Transverse colon (tissue), 4 donors: ENCODE measurements around the gene GAPVD1. TPM values are rescaled to one million over a fixed set of nuclear protein-coding genes. Genes with fewer than 3 reads are reported as not detected.

Experiments
- DNase-seq: peaks from one replicate; pipeline ENCODE4 v3.0.0-alpha.2; 2019
- H3K27ac ChIP-seq, 4 donors: fragments of 200-600 bp; sonication (generic); 2 replicates each; pipeline ENCODE4 v1.5.1; 2016 to 2018; ENCODE audit warnings: inconsistent platforms in 4 of 4
- H3K27me3 ChIP-seq: fragments of 200-600 bp; sonication (generic); 2 replicates; pipeline ENCODE4 v1.5.1; 2017; ENCODE audit warnings: inconsistent platforms
- H3K36me3 ChIP-seq, 4 donors: fragments of 200-600 bp; sonication (generic); 2 replicates each; pipeline ENCODE4 v1.5.1; 2017 to 2019; ENCODE audit warnings: inconsistent platforms in 4 of 4
- H3K4me1 ChIP-seq, 4 donors: fragments of 200-600 bp; sonication (generic); 2 replicates each; pipeline ENCODE4 v1.5.1; 2017 to 2020; ENCODE audit warnings: inconsistent platforms in 4 of 4
- H3K4me3 ChIP-seq, 4 donors: fragments of 200-600 bp; sonication (generic); 1 replicate in 1 of 4; 2 replicates in 3 of 4; pipeline versions ENCODE4 v1.5.1 to v1.6.1; 2017 to 2019; ENCODE audit warnings: inconsistent platforms in 4 of 4
- H3K9me3 ChIP-seq, 2 donors: fragments of 200-600 bp; sonication (generic); 2 replicates each; pipeline ENCODE4 v1.5.1; 2017 to 2019; ENCODE audit warnings: inconsistent platforms in 2 of 2
- CTCF ChIP-seq, 5 experiments: fragments of 200-600 bp in 3 of 5; fragments of 450-650 bp in 2 of 5; sonication (generic) in 3 of 5; IDR thresholded peaks; 1 replicate in 2 of 5; 2 replicates in 3 of 5; pipeline ENCODE4 v1.5.1; 2016 to 2017; ENCODE audit warnings: antibody characterized with exemption in 5 of 5, inconsistent platforms in 3 of 5, mild to moderate bottlenecking in 2 of 5, moderate library complexity in 1 of 5
- EP300 ChIP-seq: sonication (generic); formaldehyde crosslinking; IDR thresholded peaks from one replicate; pipeline ENCODE4 v1.6.1; 2017; ENCODE audit warnings: antibody characterized with exemption, low read depth
- POLR2A ChIP-seq: fragments of 450-650 bp; IDR thresholded peaks from one replicate; pipeline ENCODE4 v1.6.1; 2016; ENCODE audit warnings: antibody characterized with exemption, mild to moderate bottlenecking, moderate library complexity
- POLR2AphosphoS5 ChIP-seq, 3 donors: sonication (generic); formaldehyde crosslinking; IDR thresholded peaks; one replicate each; pipeline ENCODE4 v1.6.1; 2016; ENCODE audit warnings: antibody characterized with exemption in 3 of 3
- WGBS, 2 donors: methylation state at CpG; one replicate each; pipeline ENCODE4 v1.1.5; 2018; ENCODE audit warnings: low coverage in 1 of 2; 5-methylcytosine and 5-hydroxymethylcytosine counted together
- in situ Hi-C, 4 donors: fragments of 200-750 bp; cut with MboI; loops; one replicate each; pipeline versions ENCODE4 v1.15.0 to v1.15.1; 2017; ENCODE audit warnings: low sequenced_read_pairs in 3 of 4, low pct_ligation_motif_present in 1 of 4, low pct_unique_long_range_greater_than_20kb in 1 of 4
- intact Hi-C: fragments of 100-400 bp; cut with DNase I; formaldehyde crosslinking; loops from one replicate; pipeline ENCODE4 v1.15.1; 2023; ENCODE audit warnings: low total_unique reads
- total RNA-seq, 4 donors: library from RNA; depleted of rRNA; stranded (reverse); fragments of >200 nt; gene quantifications; one replicate each; pipeline ENCODE4 v1.1.0, GENCODE V29; 2016

The GAPVD1 gene
- total RNA-seq, 4 donors from 2014 or later, result 27.7 to 80.4 (median 48.4) TPM

GRCh38 chr9:125271081-125271480 lies 9.5 kb downstream of the GAPVD1 start:
- Histone ChIP-seq H3K4me3 (no peak overlapping the region), H3K4me1 (peaks cover 3 to 39% (median 20%) of the 10 kb centered on the region in 4 donors), H3K9me3 (no peaks in the 10 kb centered on the region), H3K36me3 (no peaks in the 10 kb centered on the region), H3K27me3 (no peaks in the 10 kb centered on the region), H3K27ac (no peak overlapping the region)
- 79% methylated on average over 5 of the region's 5 CpGs for WGBS, 2 donors
- no peak for DNase-seq
- intact Hi-C loops, result no loop called here
- in situ Hi-C loops, result no loop called here
- TF ChIP-seq CTCF (IDR thresholded peaks at IDR 0.05) (no peak), POLR2A (no peak), EP300 (no peak), POLR2AphosphoS5 (IDR thresholded peaks at IDR 0.05) (no peak)

- TF ChIP-seq EP300 (no peak), POLR2AphosphoS5 (IDR thresholded peaks at IDR 0.05) (peak in 2 of 3 donors; percentile 55 to 69), CTCF (IDR thresholded peaks at IDR 0.05) (no peak)
- no peak overlapping the region for H3K4me3 ChIP-seq
- no peaks in the 10 kb centered on the region for H3K36me3 ChIP-seq
- peak overlapping the region; percentile 21 to 57 (median 32) for H3K27ac ChIP-seq
- no peaks in the 10 kb centered on the region for H3K9me3 ChIP-seq
- WGBS, 2 donors, result 33 to 46% methylated on average over 1 to 3 of the region's 3 CpGs
- no peak for DNase-seq
- intact Hi-C loops, result no loop called here
- in situ Hi-C loops, result no loop called here
- peaks cover 3 to 39% (median 20%) of the 10 kb centered on the region in 4 donors for H3K4me1 ChIP-seq
- no peaks in the 10 kb centered on the region for H3K27me3 ChIP-seq
Measured at GRCh38 chr9:125272697-125273096, 11.1 kb downstream of the GAPVD1 start.

GRCh38 chr9:125276771-125277170 lies 15.1 kb downstream of the GAPVD1 start:
- no peaks in the 10 kb centered on the region for H3K36me3 ChIP-seq
- intact Hi-C loops (no loop called here), in situ Hi-C loops (no loop called here)
- H3K4me1 ChIP-seq, result peaks cover 3 to 21% (median 16%) of the 10 kb centered on the region in 4 donors
- H3K27me3 ChIP-seq, result no peaks in the 10 kb centered on the region
- 98 to 100% methylated on average over 4 of the region's 4 CpGs for WGBS, 2 donors
- no peak overlapping the region for H3K4me3 ChIP-seq
- H3K9me3 ChIP-seq, result no peaks in the 10 kb centered on the region
- DNase-seq, result no peak
- TF ChIP-seq EP300 (no peak), POLR2AphosphoS5 (IDR thresholded peaks at IDR 0.05) (no peak), POLR2A (no peak)
- no peak overlapping the region for H3K27ac ChIP-seq

- Histone ChIP-seq H3K4me1 (peaks cover 3 to 16% (median 10%) of the 10 kb centered on the region in 4 donors), H3K9me3 (no peaks in the 10 kb centered on the region), H3K36me3 (no peaks in the 10 kb centered on the region), H3K27me3 (no peaks in the 10 kb centered on the region), H3K4me3 (no peak overlapping the region), H3K27ac (no peak overlapping the region)
- no peak for DNase-seq
- no peak for TF ChIP-seq CTCF (IDR thresholded peaks at IDR 0.05)
- no peak for TF ChIP-seq EP300
- TF ChIP-seq POLR2AphosphoS5 (IDR thresholded peaks at IDR 0.05), result no peak
- no peak for TF ChIP-seq POLR2A
- intact Hi-C loops (no loop called here), in situ Hi-C loops (no loop called here)
Measured at GRCh38 chr9:125277411-125277810, 15.8 kb downstream of the GAPVD1 start.

GRCh38 chr9:125280945-125281344 lies 19.3 kb downstream of the GAPVD1 start:
- TF ChIP-seq POLR2AphosphoS5 (IDR thresholded peaks at IDR 0.05) (no peak), POLR2A (no peak), CTCF (IDR thresholded peaks at IDR 0.05) (no peak), EP300 (no peak)
- H3K27ac ChIP-seq, result no peak overlapping the region
- H3K9me3 ChIP-seq, result no peaks in the 10 kb centered on the region
- DNase-seq, result no peak
- in situ Hi-C loops (no loop called here), intact Hi-C loops (no loop called here)
- no peak overlapping the region for H3K4me3 ChIP-seq
- H3K27me3 ChIP-seq, result no peaks in the 10 kb centered on the region
- WGBS, 2 donors, result 66 to 75% methylated on average over 4 of the region's 4 CpGs
- H3K4me1 ChIP-seq, result peaks cover 0 to 9% (median 2%) of the 10 kb centered on the region in 4 donors
- no peaks in the 10 kb centered on the region for H3K36me3 ChIP-seq
